Astrocyte (in vitro differentiated cells and primary cell): ENCODE results near the gene PHC2. TPM values are rescaled to one million over a fixed set of nuclear protein-coding genes. Genes with fewer than 3 reads are reported as not detected.

Experiments
- DNase-seq: peaks from one replicate; pipeline ENCODE4 v3.0.0-alpha.2; 2010; ENCODE audit warnings: low read depth
- FAIRE-seq: peaks from 2 replicates; lab custom pipeline; 2011; peaks lifted over from hg19 to GRCh38; lab: Jason Lieb, UNC
- H2AFZ ChIP-seq: 2 replicates; pipeline ENCODE4 v1.6.0; 2012; ENCODE audit warnings: low read depth, low read length, inconsistent platforms
- H3K27ac ChIP-seq: 2 replicates; pipeline ENCODE4 v1.5.1; 2011; ENCODE audit warnings: low read depth, low read length, inconsistent platforms
- H3K27me3 ChIP-seq: 2 replicates; pipeline ENCODE4 v1.6.0; 2011; ENCODE audit warnings: low read length, inconsistent platforms; ENCODE audit not compliant: insufficient read depth
- H3K36me3 ChIP-seq: 2 replicates; pipeline ENCODE4 v1.5.1; 2011; ENCODE audit warnings: low read length, inconsistent platforms; ENCODE audit not compliant: insufficient read depth
- H3K4me1 ChIP-seq: 2 replicates; pipeline ENCODE4 v1.5.1; 2011; ENCODE audit warnings: low read length, inconsistent platforms; ENCODE audit not compliant: insufficient read depth
- H3K4me2 ChIP-seq: 2 replicates; pipeline ENCODE4 v1.6.0; 2012; ENCODE audit warnings: low read length, inconsistent platforms
- H3K4me3 ChIP-seq: 2 replicates; pipeline ENCODE4 v1.5.1; 2011; ENCODE audit warnings: low read depth, mild to moderate bottlenecking, low read length, inconsistent platforms; ENCODE audit not compliant: insufficient read depth
- H3K79me2 ChIP-seq: 2 replicates; pipeline ENCODE4 v1.6.0; 2012; ENCODE audit warnings: mild to moderate bottlenecking, low read length, inconsistent platforms; ENCODE audit not compliant: insufficient read depth
- H3K9ac ChIP-seq: 2 replicates; pipeline ENCODE4 v1.6.0; 2012; ENCODE audit warnings: mild to moderate bottlenecking, low read length, inconsistent platforms
- H3K9me3 ChIP-seq: 2 replicates; pipeline ENCODE4 v1.5.1; 2012; ENCODE audit warnings: low read depth, mild to moderate bottlenecking, low read length, inconsistent platforms; ENCODE audit not compliant: insufficient read depth
- H4K20me1 ChIP-seq: 2 replicates; pipeline ENCODE4 v1.6.0; 2012; ENCODE audit warnings: low read length, inconsistent platforms; ENCODE audit not compliant: insufficient read depth
- H3K27ac Mint-ChIP-seq: one replicate; pipeline ENCODE4 v1.8.0; 2021; ENCODE audit warnings: mild to moderate bottlenecking, mixed read lengths; ENCODE audit not compliant: unreplicated experiment
- H3K27me3 Mint-ChIP-seq: one replicate; pipeline ENCODE4 v1.8.0; 2021; ENCODE audit warnings: low read depth, mixed read lengths; ENCODE audit not compliant: unreplicated experiment
- H3K36me3 Mint-ChIP-seq: one replicate; pipeline ENCODE4 v1.8.0; 2021; ENCODE audit warnings: low read depth, mixed read lengths; ENCODE audit not compliant: unreplicated experiment
- H3K4me1 Mint-ChIP-seq: one replicate; pipeline ENCODE4 v1.8.0; 2021; ENCODE audit warnings: low read depth, mixed read lengths; ENCODE audit not compliant: unreplicated experiment
- H3K4me3 Mint-ChIP-seq: one replicate; pipeline ENCODE4 v1.8.0; 2021; ENCODE audit warnings: mild to moderate bottlenecking, moderate library complexity, mixed read lengths; ENCODE audit not compliant: unreplicated experiment
- H3K9me3 Mint-ChIP-seq: one replicate; pipeline ENCODE4 v1.8.0; 2021; ENCODE audit warnings: mild to moderate bottlenecking, mixed read lengths; ENCODE audit not compliant: unreplicated experiment
- CTCF ChIP-seq: IDR thresholded peaks from 2 replicates; pipeline ENCODE4 v1.5.1; 2011; ENCODE audit warnings: low read depth, mild to moderate bottlenecking, inconsistent platforms, low read length, moderate library complexity; ENCODE audit not compliant: insufficient read depth
- EZH2 ChIP-seq: IDR thresholded peaks from 2 replicates; pipeline ENCODE4 v1.6.1; 2012; ENCODE audit warnings: mild to moderate bottlenecking, low read length, inconsistent platforms; ENCODE audit not compliant: insufficient read depth
- total RNA-seq: library from RNA; stranded (reverse); gene quantifications from 2 replicates; pipeline ENCODE4 v1.2.1, GENCODE V29; 2021

PHC2 gene
- total RNA-seq, 1 donor from 2014 or later, result 113 TPM

GRCh38 chr1:33429332-33429731, 1.6 kb downstream of the PHC2 start:
- Mint-ChIP-seq H3K27ac (no peak overlapping the region), H3K36me3 (peaks cover 5% of the 10 kb centered on the region), H3K4me3 (no peak overlapping the region), H3K27me3 (no peaks in the 10 kb centered on the region), H3K9me3 (no peaks in the 10 kb centered on the region), H3K4me1 (peaks cover 19% of the 10 kb centered on the region)
- H3K27ac ChIP-seq, result no peak overlapping the region
- FAIRE-seq (no peak), DNase-seq (no peak)
- H3K4me3 ChIP-seq, result peak overlapping the region; percentile 72
- H3K36me3 ChIP-seq, result no peaks in the 10 kb centered on the region
- H3K4me1 ChIP-seq, result peaks cover 46% of the 10 kb centered on the region
- no peaks in the 10 kb centered on the region for H3K9me3 ChIP-seq
- TF ChIP-seq EZH2 (no peak), CTCF (no peak)
- H2AFZ ChIP-seq, result no peak overlapping the region
- peak overlapping the region; percentile 92 for H3K4me2 ChIP-seq
- H3K9ac ChIP-seq, result peak overlapping the region; percentile 83
- peaks cover 54% of the 10 kb centered on the region for H3K79me2 ChIP-seq
- no peaks in the 10 kb centered on the region for H3K27me3 ChIP-seq
- H4K20me1 ChIP-seq, result peaks cover 9% of the 10 kb centered on the region

- Histone ChIP-seq H3K4me3 (peak overlapping the region; percentile 72), H3K27me3 (no peaks in the 10 kb centered on the region), H2AFZ (no peak overlapping the region), H3K4me1 (peaks cover 44% of the 10 kb centered on the region), H3K79me2 (peaks cover 54% of the 10 kb centered on the region), H3K27ac (no peak overlapping the region), H4K20me1 (peaks cover 9% of the 10 kb centered on the region), H3K9ac (no peak overlapping the region), H3K9me3 (no peaks in the 10 kb centered on the region), H3K36me3 (no peaks in the 10 kb centered on the region), H3K4me2 (peak overlapping the region; percentile 92)
- TF ChIP-seq CTCF (no peak), EZH2 (no peak)
- DNase-seq (no peak), FAIRE-seq (no peak)
- H3K27me3 Mint-ChIP-seq, result no peaks in the 10 kb centered on the region
- H3K4me3 Mint-ChIP-seq, result no peak overlapping the region
- H3K4me1 Mint-ChIP-seq, result peaks cover 15% of the 10 kb centered on the region
- H3K36me3 Mint-ChIP-seq, result peaks cover 5% of the 10 kb centered on the region
- no peak overlapping the region for H3K27ac Mint-ChIP-seq
- no peaks in the 10 kb centered on the region for H3K9me3 Mint-ChIP-seq
Measured at GRCh38 chr1:33428661-33429060, 2.2 kb downstream of the PHC2 start.

GRCh38 chr1:33426916-33427315, 4.0 kb downstream of the PHC2 start:
- Mint-ChIP-seq H3K4me3 (no peak overlapping the region), H3K27me3 (no peaks in the 10 kb centered on the region), H3K36me3 (peaks cover 5% of the 10 kb centered on the region), H3K27ac (no peak overlapping the region), H3K9me3 (no peaks in the 10 kb centered on the region), H3K4me1 (peaks cover 8% of the 10 kb centered on the region)
- H3K36me3 ChIP-seq, result no peaks in the 10 kb centered on the region
- FAIRE-seq (no peak), DNase-seq (no peak)
- H3K27ac ChIP-seq, result no peak overlapping the region
- H3K4me1 ChIP-seq, result peaks cover 33% of the 10 kb centered on the region
- peaks cover 71% of the 10 kb centered on the region for H3K79me2 ChIP-seq
- no peak overlapping the region for H3K9ac ChIP-seq
- no peaks in the 10 kb centered on the region for H3K9me3 ChIP-seq
- TF ChIP-seq EZH2, result no peak
- no peak for TF ChIP-seq CTCF
- no peak overlapping the region for H3K4me2 ChIP-seq
- H4K20me1 ChIP-seq, result peaks cover 9% of the 10 kb centered on the region
- no peak overlapping the region for H3K4me3 ChIP-seq
- H2AFZ ChIP-seq, result no peak overlapping the region
- H3K27me3 ChIP-seq, result no peaks in the 10 kb centered on the region
